ENCODE results near the gene TRAPPC1. TPM values are rescaled to one million over a fixed set of nuclear protein-coding genes. Genes with fewer than 3 reads are reported as not detected.
A peak's percentile ranks its signal among the peaks of the same experiment; 100 is the strongest.

TRAPPC1 gene
- total RNA-seq, 1 donor from 2014 or later, result 110 TPM

- Histone ChIP-seq H3K4me1 (peaks cover 28% of the 10 kb centered on the region), H3K36me3 (peaks cover 4% of the 10 kb centered on the region), H3K27me3 (ENCODE audit: low read depth) (no peaks in the 10 kb centered on the region), H3K9me3 (no peaks in the 10 kb centered on the region), H3K27ac (no peak within 1 kb of the TSS), H3K4me3 (no peak within 1 kb of the TSS)
- no peak for ATAC-seq
- TF ChIP-seq CTCF (IDR thresholded peaks at IDR 0.05), result no peak
- DNase-seq, result no peak
- intact Hi-C loops (cut with DNase I), result no loop called here
Observed at GRCh38 chr17:7929158-7930023, 2.4 kb downstream of the TRAPPC1 start, which contains the start of gene KCNAB3. Gene KCNAB3, minus strand, starts transcription at chr17:7929856. Its CDS starts 421 bp downstream, at chr17:7929435.

DNA sequence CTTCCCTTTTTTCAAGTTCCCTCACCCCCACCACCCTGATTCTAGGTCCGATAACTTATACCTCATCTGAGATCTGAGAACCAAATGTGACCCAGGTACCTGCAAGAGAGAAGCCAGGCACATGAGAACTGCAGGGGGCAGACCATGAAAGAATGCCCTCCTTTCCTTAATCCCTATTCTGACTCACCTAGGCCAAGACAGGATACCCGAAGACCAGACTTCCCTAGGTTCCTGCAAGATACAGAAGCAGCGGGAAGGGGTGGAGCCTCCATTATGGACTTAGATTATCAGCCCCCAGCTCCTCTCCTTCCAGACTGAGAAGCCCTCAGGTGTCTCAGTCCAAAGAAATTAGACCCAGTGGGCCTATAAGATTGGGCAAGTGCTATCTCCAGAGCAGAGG lies 4.2 kb downstream of the TRAPPC1 start:
- intact Hi-C loops (cut with DNase I), result no loop called here
- no peak for DNase-seq
- TF ChIP-seq CTCF (IDR thresholded peaks at IDR 0.05), result no peak
- Histone ChIP-seq H3K9me3 (no peaks in the 10 kb centered on the region), H3K4me3 (no peak overlapping the region), H3K36me3 (no peaks in the 10 kb centered on the region), H3K27me3 (ENCODE audit: low read depth) (no peaks in the 10 kb centered on the region), H3K4me1 (peaks cover 18% of the 10 kb centered on the region), H3K27ac (no peak overlapping the region)
- ATAC-seq, result no peak

GRCh38 chr17:7922845-7923628 lies 8.7 kb downstream of the TRAPPC1 start:
- no peaks in the 10 kb centered on the region for H3K36me3 ChIP-seq
- no peaks in the 10 kb centered on the region for H3K9me3 ChIP-seq
- H3K4me1 ChIP-seq, result peaks cover 12% of the 10 kb centered on the region
- peak; percentile 95 to 96 for ATAC-seq
- H3K27me3 ChIP-seq (ENCODE audit: low read depth), result no peaks in the 10 kb centered on the region
- peak overlapping the region; percentile 82 for H3K27ac ChIP-seq
- no peak for TF ChIP-seq CTCF (IDR thresholded peaks at IDR 0.05)
- peak; percentile 90 for DNase-seq
- intact Hi-C loops (cut with DNase I), result no loop called here
- peak overlapping the region; percentile 62 for H3K4me3 ChIP-seq

- H3K36me3 ChIP-seq, result no peaks in the 10 kb centered on the region
- no peaks in the 10 kb centered on the region for H3K27me3 ChIP-seq (ENCODE audit: low read depth)
- intact Hi-C loops (cut with DNase I), result no loop called here
- no peak for TF ChIP-seq CTCF (IDR thresholded peaks at IDR 0.05)
- H3K4me1 ChIP-seq, result peaks cover 12% of the 10 kb centered on the region
- peak overlapping the region; percentile 62 for H3K4me3 ChIP-seq
- DNase-seq (no peak), ATAC-seq (peak in 1 of 2 donors; percentile 30)
- H3K27ac ChIP-seq, result peak overlapping the region; percentile 82
- no peaks in the 10 kb centered on the region for H3K9me3 ChIP-seq
Observed at GRCh38 chr17:7922269-7922844, 9.4 kb downstream of the TRAPPC1 start.

DNA sequence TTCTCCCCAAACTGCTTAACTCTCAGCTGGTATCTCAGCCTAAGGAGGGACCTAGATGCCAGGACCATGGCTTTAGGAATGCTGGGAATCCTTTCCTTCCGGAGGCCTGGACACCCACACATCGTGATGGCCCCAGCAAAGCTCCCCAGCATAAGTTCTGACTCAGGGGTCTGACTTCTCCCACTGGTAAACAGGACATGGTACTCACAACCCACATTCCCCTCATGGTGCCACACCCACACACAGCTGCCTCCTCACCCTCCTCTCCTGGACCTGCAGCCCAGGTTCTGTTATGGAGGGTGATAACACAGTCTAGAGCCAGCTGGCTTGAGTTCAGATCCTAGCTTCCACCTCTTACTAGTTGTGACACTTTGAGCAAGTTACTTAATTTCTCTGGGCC lies 14.9 kb downstream of the TRAPPC1 start:
- Histone ChIP-seq H3K4me3 (peak overlapping the region; percentile 73), H3K36me3 (peaks cover 6% of the 10 kb centered on the region), H3K4me1 (peaks cover 33% of the 10 kb centered on the region), H3K9me3 (no peaks in the 10 kb centered on the region), H3K27me3 (ENCODE audit: low read depth) (no peaks in the 10 kb centered on the region), H3K27ac (peak overlapping the region; percentile 97)
- intact Hi-C loops (cut with DNase I), result no loop called here
- DNase-seq, result no peak
- no peak for TF ChIP-seq CTCF (IDR thresholded peaks at IDR 0.05)
- peak in 1 of 2 donors; percentile 20 for ATAC-seq

All from lower lobe of right lung (tissue), 2 donors.